HG03095 (cell line): ENCODE data around the gene SERPING1.

Experiments used
- ATAC-seq: cut with Tn5 transposase; IDR thresholded peaks from one replicate; pipeline ENCODE4 v1.9.1; 2021; ENCODE audit warnings: moderate library complexity; ENCODE audit not compliant: unreplicated experiment

The SERPING1 gene

GRCh38 chr11:57597461-57597915 is at the start of gene SERPING1:
SERPING1 (plus strand) TSS chr11:57597685; CDS start chr11:57598271, 586 bp downstream.
- no peak for ATAC-seq

DNA sequence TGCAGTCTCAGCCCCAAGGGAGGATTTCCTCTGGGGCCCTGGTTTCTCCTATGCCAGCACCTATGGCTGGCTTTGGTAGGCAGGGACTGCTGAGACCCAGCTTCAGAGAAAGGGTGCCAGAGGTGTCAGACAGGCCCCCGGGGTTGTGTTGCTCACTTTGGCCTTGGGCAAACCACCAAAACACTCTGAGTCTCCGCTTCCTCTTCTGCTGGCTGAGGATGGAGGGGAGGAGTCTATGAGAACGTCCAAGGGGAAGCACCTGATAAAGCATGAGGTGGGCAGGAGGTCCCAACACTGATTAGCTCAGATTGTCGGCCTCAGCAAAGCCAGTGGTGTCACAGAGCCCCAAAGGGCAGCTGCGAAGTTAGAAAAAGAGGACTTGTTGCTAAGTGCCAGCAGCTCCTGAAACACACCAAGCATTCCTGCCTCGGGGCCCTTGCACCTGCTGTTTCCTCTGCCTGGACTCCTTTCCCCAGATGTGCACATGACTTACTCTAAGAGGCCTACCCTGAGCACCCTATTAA is 49.6 kb upstream of the SERPING1 start:
- peak; percentile 87 for ATAC-seq

- no peak for ATAC-seq
These were observed 47.5 kb upstream of the SERPING1 start for GRCh38 chr11:57549983-57550382.

DNA sequence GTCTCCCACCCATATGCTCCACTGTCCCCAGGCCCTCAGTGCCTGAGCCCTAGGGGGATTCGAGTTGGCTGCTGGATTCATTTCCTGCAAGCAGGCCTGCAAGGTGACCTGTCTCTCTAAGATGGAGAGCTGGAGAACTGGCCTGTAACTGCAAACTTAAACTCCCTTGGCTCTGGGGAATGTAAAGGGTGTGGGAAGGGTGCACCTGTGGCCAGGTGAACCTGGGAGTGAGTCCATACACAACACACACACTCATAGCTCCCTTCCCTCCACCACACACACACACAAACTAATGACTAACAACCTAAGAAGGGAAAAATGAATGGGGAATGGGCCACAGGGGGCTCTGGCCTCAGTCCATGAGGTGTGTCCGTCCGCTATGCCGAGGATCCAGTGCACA is 45.5 kb upstream of the SERPING1 start:
- ATAC-seq = no peak

GRCh38 chr11:57552479-57552878 is 45.0 kb upstream of the SERPING1 start:
- ATAC-seq = no peak

GRCh38 chr11:57555393-57555792 is 42.1 kb upstream of the SERPING1 start:
- ATAC-seq = no peak

GRCh38 chr11:57556041-57556440 is 41.4 kb upstream of the SERPING1 start:
- no peak for ATAC-seq

- ATAC-seq = no peak
These were observed 37.3 kb upstream of the SERPING1 start for GRCh38 chr11:57560146-57560545.

- no peak for ATAC-seq
These were observed 34.9 kb upstream of the SERPING1 start for GRCh38 chr11:57562596-57562995.

DNA sequence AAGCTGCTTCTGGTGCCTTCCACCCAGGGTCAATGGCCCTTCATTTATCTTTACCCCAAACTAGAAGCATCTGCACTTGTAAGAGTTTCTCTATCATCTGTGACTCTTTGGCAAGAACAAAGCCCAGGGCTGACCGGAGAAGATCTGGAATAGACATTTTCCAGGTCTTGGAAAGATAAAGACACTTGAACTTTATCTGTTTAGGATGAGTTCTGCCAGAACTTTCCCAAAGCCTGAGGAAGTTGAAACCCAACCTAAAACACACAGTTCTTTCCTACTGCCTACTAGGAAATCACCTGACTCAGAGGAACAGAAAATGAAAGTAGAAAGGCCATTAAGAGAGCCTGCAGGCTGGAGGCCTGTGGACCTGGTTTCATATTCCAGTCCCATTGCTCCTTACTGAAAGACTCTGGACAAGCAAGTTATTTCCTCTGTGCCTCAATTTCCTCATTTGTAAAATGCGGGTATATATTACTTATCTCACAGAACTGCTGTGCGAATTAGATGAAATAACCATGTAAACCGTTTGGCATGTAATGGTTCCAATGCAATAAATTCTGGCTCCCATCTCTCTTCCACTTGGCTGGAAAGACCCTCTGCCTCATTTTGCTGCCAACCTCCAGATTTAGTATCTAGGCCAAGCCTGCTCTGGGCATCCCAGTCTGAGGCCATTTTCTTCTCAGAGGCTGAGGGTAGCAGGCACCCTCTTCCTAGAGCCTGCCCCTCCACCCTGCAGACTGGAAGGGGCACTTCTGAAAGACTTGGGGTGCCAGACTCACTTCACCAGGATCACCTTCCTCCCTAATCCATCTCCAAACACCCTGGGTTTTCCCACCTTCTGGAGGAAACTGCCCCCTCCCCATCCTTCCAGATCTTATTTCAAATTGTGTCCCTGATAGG is 31.2 kb upstream of the SERPING1 start:
- peak; percentile 71 for ATAC-seq

DNA sequence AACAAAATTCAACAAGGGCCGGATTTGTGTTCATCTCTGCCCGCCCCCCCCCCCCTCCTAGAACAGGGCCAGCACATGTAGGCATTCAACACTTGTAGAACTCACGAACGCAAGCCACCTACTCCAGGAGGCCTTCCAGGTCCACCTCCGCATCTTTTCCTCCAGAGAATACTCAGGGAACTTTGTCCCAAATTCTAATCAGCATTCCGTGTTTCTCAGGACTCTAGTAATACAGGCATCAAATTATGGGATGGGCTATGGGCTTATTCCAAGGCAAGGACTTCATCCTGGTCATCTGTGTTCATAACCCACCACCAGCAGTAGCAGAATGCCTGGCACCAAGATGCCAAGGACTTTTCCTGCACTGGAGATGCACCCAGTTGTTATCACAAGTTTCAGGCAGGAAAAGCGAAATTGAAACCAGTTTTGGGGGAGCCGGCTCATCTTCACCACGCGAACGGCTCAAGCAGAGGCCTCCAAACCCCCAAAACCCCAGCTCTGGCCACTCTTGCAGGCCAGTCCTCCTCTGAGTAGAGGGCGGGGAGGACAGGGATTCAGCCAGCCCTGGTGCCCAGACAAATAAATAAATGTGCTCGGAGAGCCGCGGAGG is 30.5 kb upstream of the SERPING1 start:
- ATAC-seq = peak; percentile 1

GRCh38 chr11:57567515-57568329 is 29.8 kb upstream of the SERPING1 start, which contains the start of gene UBE2L6:
UBE2L6 (minus strand) TSS chr11:57567672; CDS start chr11:57567611, 61 bp downstream.
- peak; percentile 48 for ATAC-seq

DNA sequence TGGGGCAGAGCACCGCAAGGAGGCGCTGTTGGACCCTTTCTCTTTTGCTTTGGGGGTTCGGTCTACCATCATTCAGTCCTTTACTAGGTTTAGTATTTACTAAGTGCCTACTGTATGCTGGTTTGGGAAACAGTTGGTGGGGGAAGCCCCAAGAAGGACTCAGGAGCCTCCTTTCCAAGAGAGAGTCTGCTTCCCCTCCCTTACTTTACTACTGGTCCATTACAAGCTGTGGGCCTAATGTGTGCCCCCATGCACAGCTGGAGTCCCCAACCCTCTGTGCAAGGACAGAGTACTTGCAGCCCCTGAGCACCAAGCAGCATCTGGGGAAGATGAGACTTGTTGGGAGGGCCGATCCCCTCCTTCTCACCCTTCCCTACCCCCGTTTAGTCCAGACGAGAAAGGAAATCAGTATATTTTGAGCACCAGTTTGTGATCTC is 29.1 kb upstream of the SERPING1 start:
- ATAC-seq = peak; percentile 59

DNA sequence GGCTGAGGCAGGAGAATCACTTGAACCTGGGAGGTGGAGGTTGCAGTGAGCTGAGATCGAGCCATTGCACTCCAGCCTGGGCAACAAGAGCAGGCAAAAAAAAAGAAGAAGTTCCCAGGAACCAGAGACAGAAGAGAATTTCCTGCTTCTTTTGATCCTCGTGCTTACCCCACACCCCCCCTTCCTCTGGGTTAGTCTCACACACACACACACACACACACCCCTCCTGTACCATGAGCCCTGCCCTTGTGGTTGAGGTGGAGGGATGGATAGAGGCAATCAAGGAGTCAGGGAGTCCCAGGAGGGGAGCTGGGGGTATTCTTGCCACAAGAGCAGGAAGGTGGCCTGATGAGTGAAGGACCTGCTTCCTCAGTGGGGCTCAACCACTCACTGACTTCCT is 25.9 kb upstream of the SERPING1 start:
- ATAC-seq = no peak

- no peak for ATAC-seq
These were observed 23.4 kb upstream of the SERPING1 start for GRCh38 chr11:57574061-57574460.

DNA sequence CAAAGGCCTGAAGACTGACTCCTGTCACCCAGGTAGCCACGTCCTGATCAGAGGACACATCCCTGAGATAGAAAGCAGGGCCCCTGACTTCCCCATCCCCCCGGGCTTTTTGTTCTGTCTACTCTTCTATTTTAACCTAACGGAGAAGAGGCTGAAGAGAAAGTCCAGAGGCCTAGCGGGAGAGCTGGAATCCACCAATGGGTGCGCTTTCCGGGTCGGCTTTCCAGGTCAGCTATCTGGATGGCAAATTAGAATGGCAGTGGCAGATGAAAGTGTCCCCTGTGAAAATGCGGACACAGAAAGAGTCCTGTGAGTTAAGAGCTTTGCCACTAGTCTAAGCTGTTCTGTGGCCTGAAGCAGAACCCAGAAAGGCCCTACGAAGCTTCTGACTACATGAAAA is 13.1 kb upstream of the SERPING1 start:
- no peak for ATAC-seq

GRCh38 chr11:57585301-57585700 is 12.2 kb upstream of the SERPING1 start:
- no peak for ATAC-seq

DNA sequence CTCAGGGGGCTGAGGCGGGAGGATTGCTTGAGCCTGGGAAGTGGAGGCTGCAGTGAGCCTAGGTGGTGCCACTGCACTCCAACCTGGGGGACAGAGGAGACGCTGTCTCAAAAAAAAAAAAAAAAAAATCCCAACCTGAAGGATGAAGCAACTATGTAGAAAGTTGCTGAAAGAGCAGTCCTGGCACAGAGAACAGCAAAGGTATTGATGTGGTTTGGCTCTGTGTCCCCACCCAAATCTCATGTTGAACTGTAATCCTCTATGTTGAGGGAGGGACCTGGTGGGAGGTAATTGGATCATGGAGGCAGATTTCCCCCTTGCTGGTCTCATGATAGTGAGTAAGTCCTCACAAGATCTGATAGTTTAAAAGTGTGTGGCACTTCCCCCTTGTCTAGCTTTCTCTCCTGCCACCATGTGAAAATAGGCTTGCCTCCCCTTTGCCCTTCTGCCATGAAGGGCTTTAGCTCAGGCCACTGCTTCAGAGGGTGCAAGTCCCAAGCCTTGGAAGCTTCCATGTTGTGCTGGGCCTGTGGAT is 10.7 kb upstream of the SERPING1 start:
- ATAC-seq = no peak

GRCh38 chr11:57588046-57588710 is 9.3 kb upstream of the SERPING1 start:
- no peak for ATAC-seq

GRCh38 chr11:57596266-57596885 is 1.1 kb upstream of the SERPING1 start:
- no peak for ATAC-seq
